ENCODE results near the gene TRPV3.
"Not testable (repeated sequence)": the region's sequence is repeated elsewhere in the genome, so short reads cannot be mapped to it uniquely, and the experiment has no call there.

Gene TRPV3

DNA sequence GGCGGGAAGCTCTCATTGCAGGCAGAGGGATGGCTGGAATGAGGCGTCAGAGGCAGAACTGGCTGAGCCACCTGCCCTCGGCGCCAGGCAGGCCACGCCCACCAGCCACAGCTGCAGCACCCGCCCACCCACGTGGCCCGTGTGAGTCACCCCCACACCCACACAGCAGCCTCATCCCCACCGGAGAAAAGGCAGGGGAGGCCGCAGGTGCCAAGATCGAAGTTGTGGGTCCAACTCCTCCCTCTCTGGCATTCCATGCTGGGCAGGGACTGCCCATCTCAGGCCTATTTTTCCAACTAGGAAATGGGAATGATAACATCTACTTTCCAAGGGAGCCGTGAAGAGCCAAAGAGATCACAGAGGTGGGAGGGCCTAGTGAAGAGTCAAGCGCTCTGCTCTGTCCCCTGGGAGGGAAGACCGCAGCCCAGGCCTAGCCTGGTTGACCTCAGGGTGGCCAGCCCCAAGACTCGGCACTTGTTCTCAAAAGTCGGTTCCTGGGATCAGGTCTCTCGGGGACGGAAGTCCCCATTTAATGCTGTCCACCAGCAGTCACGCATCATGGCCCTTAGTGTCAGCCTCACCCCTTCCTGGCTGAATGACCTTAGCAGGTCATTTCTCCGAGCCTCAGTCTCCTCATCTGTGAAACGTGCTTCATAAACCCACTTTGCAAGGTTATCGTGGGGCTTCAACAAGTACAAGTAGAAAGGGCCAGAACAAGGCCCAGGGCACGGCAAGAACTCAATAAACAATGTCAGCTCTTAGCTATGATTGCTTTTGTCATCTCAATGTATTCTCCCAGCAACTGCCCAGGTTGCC, at the start of gene TRPV3:
Gene TRPV3 (minus strand): TSS at position 45 of the 816 bp plus-strand sequence. CDS start 2,962 bp downstream, outside the sequence.
- no peak for DNase-seq (ENCODE audit: low spot score)

DNA sequence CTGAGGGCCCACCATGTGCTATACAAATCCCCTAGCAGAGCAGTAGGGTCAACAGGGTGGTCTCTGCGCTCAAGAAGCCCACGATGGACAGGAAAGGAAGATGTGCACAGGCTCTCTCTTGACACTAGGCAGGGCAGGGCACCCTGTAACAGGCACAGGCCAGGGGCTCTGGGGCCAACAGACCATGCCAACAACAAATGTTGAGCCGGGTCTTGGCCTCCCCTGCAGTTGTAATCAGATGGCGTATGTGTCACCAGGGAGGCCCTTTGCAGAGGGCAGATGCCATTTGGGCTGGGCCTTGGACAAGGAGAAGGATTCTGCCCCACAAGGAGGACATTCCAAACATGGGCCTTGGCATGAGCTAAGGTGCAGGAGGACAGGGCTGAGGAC, 46.3 kb upstream of the TRPV3 start:
- no peak for DNase-seq (ENCODE audit: low spot score)

GRCh38 chr17:3603119-3603869, 45.7 kb upstream of the TRPV3 start:
- DNase-seq (ENCODE audit: low spot score) = peak; percentile 67

GRCh38 chr17:3602499-3602898, 44.9 kb upstream of the TRPV3 start:
- DNase-seq (ENCODE audit: low spot score) = no peak

DNA sequence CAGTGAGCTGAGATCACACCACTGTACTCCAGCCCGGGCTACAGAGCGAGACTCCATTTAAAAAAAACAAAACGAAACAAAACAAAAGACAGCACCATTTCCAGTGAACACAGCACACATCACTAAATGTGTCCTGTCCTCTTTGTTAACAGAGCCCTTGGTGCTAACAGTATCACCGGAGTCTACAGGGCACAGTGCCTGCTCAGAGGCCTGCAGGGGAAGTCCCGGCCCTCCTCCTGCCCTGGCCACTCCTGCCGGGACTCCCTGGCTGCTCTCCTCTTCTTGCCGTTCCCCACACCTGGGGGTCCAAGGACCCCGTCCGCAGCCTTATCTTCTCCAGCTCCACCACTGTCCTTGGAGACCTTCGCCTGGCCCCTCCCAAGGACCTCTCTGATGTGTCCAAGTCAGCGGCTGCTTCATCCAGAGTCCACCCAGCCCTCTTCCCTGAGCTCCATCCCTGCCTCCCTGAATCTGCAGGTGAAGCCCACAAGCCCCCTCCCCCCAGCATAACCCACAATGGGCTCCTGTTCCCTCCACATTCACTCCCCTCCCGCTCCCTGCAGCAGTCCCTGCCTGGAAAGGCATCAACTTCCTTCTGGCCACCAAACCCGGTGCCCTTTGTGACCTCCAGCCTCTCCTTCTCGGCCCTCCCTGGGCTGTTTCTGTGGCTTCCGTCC, 43.1 kb upstream of the TRPV3 start:
- DNase-seq (ENCODE audit: low spot score) = no peak

DNA sequence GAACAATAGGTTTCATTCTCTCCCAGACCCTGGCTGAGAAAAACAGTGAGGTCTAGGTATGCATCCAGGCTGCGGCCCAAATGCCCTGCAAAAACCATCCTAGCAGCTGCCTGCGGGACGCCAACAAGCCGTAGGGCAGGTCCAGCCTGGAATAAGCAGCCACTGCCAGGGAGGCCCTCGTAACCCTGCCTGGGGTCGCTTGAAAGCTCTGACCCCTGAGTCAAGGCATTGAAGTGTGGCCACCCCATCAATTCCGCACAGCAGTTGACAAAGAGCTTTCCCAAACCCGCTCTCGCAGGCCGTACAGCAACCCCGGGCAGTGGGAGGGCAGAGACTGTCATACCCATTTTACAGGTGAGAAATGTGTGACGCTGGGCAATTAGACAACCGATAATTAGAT, 40.5 kb upstream of the TRPV3 start:
- no peak for DNase-seq (ENCODE audit: low spot score)

- no peak for DNase-seq (ENCODE audit: low spot score)
These were observed 39.3 kb upstream of the TRPV3 start for GRCh38 chr17:3596804-3597464.

DNA sequence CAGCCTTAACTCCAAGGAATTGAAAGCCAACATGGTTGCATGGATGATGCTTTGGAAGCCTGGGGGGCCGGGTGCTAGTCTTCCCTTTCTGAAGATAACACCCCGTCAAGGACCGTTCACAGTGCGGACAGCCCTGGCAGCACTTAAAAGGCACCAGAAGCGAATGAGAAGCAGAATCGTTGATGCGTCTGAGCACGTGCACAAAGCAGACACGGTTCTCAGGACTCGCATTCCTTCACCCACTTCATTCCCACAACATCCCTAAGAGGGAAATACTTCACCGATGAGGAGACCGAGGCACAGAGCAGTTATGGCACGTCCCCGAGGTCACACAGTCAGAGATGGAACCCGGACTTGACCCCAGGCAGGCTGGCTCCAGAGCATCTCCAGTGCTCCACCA, 37.4 kb upstream of the TRPV3 start:
- no peak for DNase-seq (ENCODE audit: low spot score)

DNA sequence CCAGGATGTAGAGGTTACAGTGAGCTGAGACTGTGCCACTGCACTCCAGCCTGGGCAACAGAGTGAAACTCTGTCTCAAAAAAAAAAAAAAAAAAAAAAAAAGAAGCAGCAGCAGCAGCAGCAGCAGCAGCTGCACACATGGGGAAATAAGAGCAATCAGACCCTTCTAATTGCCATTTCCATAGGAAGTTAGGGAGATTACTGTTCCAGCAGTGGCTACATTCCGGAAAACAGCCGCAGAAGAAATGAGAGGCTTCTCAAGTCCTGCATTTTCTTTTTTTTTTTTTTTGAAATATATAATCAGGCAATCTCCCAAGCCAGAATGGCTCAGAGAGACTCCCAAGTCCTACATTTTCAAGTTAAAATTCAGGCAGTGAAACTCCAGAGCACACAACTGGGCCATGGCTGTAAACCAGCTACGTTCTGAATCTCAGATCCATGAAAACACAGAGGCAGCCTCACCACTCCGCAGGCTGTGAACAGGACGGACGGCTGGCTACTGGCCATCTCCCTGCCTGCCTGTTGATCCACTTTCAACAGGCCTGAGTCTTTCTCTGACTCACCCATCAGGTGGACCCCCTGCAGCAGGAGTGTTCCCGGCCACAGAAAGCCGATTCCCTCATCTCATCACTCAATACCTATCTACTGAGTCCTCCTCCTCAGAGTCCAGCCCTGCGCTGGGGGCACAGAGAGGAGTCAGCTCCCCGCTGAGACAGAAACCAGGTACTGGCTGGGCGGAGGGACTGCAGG, 36.6 kb upstream of the TRPV3 start:
- peak; percentile 46 for DNase-seq (ENCODE audit: low spot score)

DNA sequence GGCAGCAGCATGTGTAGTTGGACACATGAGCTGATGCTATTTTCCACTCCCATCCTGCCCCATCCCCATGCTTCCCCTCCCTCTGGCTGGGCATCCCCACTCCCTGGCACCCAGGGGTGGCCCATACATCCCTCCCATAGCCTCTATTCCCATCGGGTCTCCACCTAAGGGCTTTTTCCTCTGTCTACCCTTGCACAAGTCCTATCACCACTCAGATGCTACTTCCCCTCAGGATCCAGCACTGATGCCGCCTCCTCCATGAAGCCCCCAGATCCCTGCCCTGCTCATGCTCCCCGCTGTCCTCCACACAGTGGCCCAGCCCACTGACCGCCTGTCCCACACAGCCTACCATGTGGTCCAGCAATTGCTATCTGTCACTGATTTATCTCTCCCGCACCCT, 35.8 kb upstream of the TRPV3 start:
- DNase-seq (ENCODE audit: low spot score) = no peak

- no peak for DNase-seq (ENCODE audit: low spot score)
These were observed 34.7 kb upstream of the TRPV3 start for GRCh38 chr17:3592216-3592860.

DNA sequence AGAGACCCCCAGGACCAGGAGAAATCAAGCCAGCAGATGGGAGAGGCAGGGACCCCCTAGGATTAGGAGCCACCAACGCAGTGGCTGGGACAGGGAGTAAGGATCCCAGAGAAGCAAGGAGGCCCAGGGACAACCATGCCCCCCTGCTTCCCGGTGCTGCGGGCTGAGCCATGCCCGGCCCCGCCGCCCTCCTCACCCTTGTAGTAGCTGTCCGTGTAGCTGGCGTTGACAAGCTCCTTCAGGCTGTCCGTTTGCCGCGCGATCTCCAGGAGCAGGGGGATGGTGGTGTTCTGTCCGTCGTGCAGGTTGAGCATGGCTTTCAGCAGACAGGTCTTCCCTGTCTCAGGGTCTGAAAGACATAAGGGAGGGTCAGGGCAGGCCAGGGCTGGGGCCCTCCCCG, 33.2 kb upstream of the TRPV3 start:
- no peak for DNase-seq (ENCODE audit: low spot score)

- no peak for DNase-seq (ENCODE audit: low spot score)
These were observed 32.6 kb upstream of the TRPV3 start for GRCh38 chr17:3590231-3590630.

GRCh38 chr17:3589784-3590183, 32.2 kb upstream of the TRPV3 start:
- DNase-seq (ENCODE audit: low spot score) = no peak

DNA sequence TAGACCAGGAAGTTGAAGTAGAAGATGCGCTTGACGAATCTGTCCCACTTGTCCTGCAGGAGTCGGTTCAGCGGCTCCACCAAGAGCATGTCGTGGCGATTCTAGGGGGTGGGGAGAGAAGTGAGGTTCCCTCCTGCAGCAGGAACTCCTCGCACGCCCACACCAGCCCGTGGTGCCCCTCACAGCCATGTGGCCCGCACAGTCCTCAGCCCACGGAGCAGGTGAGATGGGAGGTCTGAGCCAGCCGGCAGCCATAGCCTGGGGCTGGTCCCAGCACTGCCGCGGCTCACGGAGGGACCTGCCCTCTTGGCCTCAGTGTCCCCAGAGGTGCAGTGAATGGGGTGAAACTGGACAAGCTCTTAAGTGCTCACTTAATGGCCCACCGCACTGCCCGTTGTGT, 28.2 kb upstream of the TRPV3 start:
- no peak for DNase-seq (ENCODE audit: low spot score)

DNA sequence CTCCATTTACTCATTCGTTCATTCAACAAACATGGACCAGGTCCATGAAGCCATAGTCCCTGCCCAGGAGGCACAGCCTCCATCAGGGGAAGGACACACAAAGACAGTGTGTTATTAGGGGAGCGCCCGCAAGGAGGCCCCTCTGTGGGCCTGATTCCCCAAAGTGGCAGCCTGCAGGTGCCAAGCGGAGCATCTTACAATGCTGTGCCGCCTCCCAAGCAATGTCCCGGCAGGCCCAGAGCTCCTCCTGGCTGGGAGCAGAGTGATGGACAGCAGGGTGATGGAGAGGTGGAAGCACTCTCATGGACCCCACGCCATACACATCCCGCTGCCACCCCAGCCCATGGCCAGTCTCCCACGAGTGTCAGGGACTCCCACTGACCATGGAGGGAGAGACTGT, 25.8 kb upstream of the TRPV3 start:
- DNase-seq (ENCODE audit: low spot score) = no peak

DNA sequence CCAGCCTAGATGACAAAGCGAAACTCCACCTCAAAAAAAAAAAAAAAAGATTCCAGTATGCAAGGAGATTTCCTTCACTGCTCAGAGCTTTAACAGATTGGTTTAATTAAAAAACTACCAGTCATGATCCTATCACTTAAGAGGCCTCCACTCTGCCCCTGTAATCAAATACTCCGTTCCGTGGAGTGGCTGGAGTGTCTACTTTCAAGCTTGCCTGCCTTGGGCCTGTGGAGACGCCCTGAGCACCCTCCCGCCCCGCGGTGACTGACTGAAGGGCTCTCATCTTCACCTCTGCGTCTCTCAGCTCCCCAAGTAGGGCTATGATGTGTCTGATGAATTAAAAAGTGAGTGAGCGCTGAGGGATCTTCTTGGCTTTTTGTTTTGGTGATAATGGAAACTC, 25.3 kb upstream of the TRPV3 start:
- no peak for DNase-seq (ENCODE audit: low spot score)

DNA sequence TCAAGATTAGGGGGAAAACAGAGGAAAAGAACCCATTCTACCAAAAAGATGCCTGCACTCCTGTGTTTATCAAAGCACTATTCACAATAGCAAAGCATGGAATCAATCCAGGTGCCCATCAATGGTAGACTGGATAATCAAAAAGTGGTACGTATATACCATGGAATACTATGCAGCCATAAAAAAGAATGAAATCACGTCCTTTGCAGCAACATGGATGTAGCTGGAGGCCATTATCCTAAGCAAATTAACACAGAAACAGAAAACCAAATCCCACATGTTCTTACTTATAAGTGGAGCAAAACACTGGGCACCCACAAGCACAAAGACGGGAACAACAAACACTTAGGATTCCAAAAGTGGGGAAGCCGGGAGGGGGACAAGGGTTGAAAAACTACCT, 21.1 kb upstream of the TRPV3 start:
- not testable (repeated sequence) for DNase-seq (ENCODE audit: low spot score)

- DNase-seq (ENCODE audit: low spot score) = no peak
These were observed 19.4 kb upstream of the TRPV3 start for GRCh38 chr17:3576970-3577369.

DNA sequence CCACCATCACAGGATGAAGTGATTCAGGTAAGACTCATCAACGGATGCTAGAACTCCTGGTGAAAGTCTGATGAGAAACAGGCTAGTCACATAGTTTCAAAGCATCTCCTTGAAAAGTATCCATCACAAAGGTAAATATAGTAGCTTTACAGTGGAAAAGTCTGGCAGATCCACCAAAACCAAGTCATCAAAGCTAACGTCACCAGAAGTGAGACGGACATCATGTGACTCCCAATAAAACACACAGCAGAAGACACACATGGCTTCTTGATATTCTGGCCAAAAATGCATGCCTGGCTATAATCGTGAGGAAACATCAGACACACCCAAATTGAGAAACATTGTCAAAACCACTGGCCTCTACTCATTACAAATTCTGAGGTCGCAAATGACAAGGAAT, 17.9 kb upstream of the TRPV3 start:
- DNase-seq (ENCODE audit: low spot score) = peak; percentile 49

GRCh38 chr17:3574231-3574630, 16.6 kb upstream of the TRPV3 start:
- DNase-seq (ENCODE audit: low spot score) = no peak
